Stimulated activated naive CD8-positive, alpha-beta T cell treated with anti-CD3 and anti-CD28 coated beads, Interleukin-15, Interleukin-2, amounts not matched to agents 100 U/mL and 50 U/mL, for 24 hours (primary cell): ENCODE measurements around the gene UVSSA.
A peak's percentile ranks its signal among the peaks of the same experiment; 100 is the strongest.

Experiments used
- ATAC-seq: fragments of 150-1000 bp; cut with Tn5 transposase; one replicate; pipeline ENCODE4 v1.10.0; 2021
- DNase-seq: peaks from one replicate; pipeline ENCODE4 v3.0.0; 2021

The UVSSA gene, protein sequence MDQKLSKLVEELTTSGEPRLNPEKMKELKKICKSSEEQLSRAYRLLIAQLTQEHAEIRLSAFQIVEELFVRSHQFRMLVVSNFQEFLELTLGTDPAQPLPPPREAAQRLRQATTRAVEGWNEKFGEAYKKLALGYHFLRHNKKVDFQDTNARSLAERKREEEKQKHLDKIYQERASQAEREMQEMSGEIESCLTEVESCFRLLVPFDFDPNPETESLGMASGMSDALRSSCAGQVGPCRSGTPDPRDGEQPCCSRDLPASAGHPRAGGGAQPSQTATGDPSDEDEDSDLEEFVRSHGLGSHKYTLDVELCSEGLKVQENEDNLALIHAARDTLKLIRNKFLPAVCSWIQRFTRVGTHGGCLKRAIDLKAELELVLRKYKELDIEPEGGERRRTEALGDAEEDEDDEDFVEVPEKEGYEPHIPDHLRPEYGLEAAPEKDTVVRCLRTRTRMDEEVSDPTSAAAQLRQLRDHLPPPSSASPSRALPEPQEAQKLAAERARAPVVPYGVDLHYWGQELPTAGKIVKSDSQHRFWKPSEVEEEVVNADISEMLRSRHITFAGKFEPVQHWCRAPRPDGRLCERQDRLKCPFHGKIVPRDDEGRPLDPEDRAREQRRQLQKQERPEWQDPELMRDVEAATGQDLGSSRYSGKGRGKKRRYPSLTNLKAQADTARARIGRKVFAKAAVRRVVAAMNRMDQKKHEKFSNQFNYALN

DNA sequence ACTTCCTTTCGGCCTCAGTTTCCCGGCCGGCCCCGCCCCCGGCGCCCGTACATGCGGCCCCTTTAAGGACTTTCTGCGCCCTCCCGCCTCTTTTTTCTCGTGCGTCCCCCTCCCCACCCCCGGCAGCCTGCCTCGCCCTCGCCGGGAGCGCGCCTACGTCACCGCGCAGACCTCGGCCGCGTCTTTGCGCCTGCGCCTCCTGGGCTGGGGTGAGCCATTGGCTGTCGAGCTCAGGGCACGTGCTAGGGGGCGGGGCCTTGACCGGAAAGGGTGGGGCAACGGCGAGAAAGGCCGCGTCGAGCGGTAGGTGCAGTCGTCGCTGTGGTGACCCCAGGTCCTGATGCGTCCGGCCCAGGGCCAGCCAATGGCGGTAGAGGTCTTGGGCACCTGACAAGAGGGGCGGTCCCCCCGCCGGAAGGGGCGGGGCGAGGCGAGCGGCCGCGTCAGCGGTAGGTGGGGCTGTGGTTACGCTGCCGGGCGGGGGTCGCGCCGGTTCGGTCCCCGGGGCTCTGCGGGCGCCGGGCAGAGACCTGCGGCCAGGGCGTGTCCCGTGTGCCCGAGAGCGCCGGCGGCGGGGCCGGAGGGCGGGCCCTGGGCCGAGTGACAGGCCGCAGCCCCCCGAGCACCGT, at the start of gene UVSSA:
Gene UVSSA, plus strand, starts transcription at position 428 of the 629 bp plus-strand sequence. CDS start 884 bp downstream, outside the sequence.
- DNase-seq (peak; percentile 100), ATAC-seq (peak; percentile 98)

DNA sequence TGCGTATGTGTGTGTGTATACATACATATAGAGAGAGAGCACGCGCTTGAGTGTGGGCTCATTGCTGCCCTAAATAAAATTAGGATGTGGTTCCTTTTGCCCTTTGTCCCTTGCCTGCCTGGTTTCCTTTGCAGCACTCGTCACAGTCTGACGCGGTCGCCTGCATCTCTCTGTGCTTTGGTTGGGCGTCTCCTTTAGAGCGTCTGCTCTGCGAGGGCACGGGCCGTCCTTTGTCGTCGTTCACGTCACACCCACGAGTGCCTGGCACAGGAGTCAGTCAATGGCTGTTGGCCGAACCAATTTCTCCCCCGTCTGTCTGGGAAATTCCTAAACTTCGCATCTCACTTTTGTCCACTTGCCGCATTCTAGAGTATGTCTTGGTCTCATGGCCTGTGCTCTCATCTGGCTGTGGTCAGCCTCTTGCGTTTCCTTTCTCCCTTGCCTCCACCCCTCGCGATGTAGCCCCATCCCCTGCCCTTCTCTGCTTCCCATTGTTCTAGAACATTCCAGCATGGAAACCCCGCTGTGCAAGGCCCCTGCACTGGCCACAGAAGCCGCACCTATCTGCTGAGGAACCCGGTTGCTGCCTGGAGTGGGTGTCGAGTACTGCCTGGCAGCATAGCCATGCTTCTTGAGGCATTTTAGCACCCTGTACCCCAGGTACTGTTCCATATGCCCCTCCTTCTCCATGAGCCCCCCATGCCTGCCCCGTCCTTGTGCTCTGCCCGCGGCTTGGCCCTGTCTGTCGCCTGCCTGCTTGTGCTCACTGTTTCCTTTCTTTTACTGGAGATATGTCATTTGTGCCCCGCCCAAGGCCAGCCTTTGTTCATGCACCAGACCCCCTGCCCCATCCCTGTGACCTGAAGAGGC, 49.3 kb upstream of the UVSSA start:
- no peak for DNase-seq
- ATAC-seq = no peak

DNA sequence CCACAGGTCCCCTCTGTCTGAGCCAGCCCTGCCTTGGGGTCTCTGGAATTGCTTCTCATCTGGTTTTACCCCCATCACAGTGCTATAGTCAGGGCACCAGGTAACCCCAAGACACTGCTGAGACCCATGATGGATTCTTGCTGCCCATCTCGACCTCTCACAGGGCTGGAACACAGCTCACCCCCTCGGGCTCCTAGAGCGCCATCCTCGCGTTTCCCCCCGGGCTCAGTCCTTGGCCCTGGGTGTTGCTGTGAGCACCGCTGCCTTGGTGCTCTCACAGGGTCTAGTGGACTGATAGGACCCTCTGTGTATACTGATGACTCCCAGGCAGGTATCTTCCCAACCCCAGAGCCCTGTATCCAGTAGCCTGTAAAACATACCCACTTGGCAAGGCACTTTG, 48.5 kb upstream of the UVSSA start:
- ATAC-seq = no peak

DNA sequence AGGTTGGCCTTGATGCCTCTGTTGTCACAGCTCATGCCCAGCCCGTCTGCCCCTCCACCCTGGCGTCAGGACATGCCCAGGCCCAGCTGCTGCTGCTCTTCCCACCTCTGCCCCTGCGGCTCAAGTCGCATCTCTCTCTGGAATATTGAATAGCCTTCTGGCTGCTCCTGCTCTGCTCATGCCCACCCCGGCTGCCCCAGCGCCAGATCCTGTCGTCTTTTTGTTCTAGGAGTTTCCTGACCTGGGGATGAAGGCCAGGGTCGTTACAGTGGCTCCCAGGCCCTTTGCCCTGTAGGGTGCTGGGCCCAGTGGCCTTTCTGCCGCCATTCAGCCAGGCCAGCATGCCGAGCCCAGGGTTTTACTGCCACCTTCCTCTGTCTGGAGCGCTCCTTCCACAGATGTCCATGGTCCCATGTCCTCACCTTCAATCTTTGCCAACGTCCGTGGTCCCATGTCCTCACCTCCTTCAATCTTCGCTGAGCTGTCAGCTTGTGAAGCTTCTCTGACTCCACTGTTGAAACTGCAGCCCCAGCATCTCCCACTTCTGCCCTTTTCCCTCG, 47.6 kb upstream of the UVSSA start:
- ATAC-seq (no peak), DNase-seq (no peak)

More for the DNA sequence above, 48.5 kb upstream of the UVSSA start:
- no peak for DNase-seq

DNA sequence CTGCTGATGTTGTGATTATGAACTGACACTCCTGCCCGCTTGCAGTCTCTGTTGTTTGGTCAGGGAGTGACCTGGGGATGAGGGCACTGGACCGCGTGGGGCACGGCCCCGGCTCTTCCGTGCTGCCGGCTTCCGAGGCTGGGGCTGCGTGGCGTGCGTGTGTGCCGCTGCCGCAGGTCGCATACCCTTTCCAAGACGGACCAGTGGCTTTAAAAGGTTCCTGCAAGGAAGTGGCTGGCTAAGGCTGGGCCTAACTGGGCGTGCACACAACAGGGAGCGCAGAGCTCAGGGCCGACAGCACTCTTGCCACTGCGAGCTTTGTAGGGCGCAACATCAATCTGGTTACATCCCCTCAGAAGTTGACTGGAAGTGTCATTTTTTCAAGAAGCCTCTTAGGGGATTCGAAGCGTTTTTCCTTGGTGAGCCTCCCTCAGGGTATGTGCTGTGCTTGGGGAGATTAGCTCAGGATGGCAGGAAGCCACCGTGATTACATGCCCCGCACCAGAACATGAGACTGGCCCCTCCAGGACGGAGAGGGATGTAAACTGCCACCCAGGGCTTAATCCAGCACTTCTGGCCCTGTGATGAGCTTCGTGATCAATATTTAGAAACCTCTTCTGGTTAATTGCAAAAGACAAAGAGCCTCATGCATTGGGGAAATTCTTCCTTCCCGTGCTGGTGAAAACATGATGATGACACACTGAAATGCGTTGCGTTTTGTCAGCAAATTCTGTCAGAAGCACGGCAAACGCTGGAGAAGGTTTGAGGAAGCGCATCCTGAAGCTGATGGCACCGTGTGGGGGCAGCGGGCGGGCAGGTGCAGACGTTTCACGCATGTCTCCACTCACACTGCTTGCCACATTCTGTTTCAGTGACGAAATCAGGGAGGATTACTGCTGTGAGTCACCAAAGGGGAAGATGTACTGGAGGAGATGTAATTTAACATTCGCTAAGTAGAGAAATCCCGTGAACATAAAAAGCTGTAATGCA, 46.2 kb upstream of the UVSSA start:
- ATAC-seq = peak; percentile 50
- no peak for DNase-seq

DNA sequence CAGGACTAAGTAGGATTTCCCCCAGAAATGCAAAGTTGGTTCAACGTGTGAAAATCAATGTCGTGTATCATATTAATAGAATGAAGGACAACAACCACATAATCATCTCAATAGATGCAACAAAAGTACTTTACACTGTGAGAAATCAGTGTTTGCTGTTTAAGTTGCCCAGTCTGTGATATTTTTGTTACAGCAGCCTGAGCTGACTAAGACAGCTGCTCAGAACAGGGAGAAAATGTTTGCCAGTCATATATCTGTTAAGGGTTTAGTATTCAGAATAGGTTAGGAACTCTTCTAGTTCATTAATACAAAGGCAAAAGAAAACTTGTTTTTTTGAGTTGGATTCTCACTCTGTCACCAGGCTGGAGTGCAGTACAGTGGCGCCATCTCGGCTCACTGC, 44.8 kb upstream of the UVSSA start:
- ATAC-seq = no peak
- DNase-seq = no peak

DNA sequence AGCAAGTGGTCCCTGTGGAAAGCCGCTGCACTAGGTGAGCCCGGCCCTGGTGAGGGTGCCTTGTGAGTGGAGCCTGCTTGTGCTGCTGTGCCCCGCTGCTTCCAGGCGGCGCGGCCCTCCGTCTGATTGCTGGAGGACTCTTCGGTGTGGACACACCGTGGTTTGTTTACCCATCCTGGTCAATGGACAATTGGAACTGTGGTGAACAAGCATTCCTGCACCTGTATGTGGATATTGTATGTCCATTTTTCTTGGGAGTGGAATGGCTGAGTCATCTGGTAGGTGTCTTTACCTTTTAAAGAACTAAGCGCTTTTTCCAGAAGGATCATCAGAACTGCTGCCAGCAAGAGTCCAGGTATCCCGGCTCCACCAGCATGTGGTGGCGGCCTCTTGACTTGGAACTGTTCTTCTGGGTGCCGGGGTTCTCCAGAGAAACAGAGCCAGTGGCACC, 41.7 kb upstream of the UVSSA start:
- ATAC-seq (no peak), DNase-seq (no peak)

DNA sequence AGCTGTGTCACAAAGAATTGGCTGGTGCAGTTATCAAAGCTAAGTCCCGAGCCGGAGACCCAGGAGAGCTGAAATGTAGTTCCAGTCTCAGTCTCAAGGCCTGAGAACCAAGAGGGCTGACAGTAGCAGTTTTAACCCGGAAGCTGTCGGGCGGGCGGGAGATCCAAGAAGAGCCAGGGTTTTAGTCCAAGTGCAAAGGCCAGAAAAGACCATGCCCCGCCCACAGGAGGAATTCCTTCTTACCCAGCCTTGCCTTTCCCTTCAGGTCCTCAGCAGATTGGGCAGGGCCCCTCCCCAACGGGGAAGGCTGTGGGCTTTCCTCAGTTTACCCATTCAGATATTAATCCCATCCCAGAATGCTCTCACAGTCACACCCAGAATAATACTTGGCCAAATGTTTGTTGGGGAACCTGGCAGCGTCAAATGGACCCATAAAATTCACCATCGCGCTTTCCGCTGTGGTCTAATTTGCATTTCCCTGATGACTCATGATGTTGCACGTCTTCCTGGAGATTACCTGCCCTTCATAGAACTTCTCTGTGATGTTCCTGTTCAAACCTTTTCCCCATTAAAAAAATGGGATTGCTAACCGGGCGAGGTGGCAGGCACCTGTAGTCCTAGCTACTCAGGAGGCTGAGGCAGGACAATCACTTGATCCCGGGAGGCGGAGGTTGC, 41.1 kb upstream of the UVSSA start:
- peak; percentile 58 for DNase-seq

DNA sequence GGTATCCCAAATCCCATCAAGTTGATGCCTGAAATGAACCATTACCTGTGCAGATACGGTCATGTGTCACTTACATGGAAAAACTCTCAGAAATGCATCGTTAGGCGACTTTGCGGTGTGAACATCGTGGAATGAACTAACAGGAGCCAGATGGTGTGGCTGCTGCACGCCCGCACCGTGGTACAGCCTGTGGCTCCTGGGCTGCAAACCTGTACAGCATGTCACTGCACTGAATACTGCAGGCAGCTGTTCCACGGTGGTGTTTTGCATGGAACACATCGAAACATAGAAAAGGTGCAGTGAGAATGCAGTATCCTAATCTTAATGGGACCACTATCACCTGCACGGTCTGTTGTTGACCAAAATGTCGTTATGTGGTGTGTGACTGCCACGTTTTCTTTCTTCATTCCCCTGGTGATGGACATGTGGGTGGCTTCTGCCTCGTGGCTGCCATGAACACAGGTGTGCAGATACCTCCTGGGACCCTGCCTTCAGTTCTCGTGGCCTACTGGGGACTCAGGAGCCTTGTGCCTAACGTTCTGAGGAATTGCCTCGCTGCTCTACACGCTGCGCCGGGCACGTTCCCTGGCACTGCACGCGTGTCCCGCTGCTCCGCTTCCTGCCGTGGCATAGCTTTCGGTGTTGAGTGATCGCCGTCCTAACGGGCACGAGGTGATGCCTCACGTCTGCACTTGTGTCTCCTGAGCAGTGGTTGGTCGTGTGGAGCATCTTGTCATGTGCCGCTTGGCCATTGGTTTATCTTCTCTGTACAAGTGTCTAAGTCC, 38.9 kb upstream of the UVSSA start:
- ATAC-seq (no peak), DNase-seq (no peak)

More for the DNA sequence above, 41.1 kb upstream of the UVSSA start:
- ATAC-seq = peak; percentile 56

DNA sequence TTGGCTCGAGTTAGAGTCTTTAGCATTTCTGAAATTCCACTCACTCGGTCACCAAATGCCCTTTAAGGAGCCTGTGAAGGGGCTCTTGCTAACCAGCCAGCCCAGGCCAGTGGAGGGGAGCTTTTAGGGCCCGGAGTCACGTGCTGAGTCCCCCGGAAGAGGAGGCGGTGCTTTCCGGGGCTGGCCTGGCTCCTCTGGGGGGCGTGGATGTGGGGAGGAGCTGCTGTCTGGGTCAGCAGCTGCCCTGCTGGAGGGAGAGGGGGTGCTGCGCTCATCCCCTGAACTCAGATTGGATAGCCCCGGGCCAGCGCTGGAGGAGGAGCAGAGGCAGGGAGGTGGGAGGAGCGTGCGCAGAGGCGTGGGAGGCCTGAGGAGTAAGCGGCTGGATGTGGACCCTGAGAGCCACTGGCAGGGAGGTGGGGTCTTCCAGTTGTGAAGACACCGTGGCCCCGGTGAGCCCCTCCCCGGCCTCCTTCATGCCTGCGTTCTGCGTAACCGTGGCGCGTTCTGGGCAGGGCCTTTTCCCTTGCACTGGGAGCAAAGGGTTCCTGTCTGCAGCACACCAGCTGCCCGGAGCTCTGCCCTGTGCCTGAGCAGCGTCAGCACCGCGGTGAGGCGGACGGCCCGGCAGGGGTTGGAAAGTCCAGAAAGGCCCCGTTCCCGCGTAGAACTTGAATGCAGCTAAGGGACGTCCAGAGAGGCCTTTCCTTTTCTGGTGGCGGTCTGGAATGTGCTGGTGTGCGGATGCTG, 37.6 kb upstream of the UVSSA start:
- peak; percentile 76 for DNase-seq

DNA sequence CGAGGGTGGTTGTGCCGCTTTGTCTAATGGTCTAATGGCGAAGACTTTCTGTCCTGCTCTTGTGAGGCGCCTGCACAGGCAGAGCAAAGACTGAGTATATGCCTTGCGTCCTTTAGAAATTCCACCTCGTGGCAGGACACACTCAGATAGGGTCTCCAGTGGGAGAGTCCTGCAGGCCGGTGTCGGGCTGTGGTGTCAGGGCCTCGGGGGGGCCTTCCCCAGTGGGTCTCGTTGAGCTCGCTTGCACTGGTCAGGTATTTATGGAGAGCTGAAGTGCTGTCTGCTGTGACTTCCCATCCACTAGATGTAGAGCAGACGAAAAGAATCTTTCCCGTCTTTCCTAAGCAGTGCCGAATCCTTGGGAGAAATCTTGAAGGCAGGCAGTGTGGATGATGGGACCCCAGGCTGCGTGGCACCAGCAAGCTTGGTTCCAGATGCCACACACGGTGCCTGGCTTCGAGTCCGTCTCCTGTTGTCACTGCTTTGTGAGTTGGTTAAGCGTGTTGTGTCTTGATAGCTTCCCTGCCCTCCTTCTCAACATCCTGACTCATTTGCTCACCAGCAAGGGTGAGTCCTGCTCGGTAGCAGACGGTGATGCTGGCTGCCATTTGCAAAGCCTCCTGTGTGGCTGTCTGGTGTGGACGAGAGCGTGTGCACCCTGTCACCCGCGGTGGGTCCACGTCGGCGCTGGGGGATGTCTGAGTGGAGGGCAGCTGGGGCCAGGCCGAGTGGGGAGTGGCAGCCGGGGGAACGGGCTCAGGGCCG, 36.8 kb upstream of the UVSSA start:
- no peak for DNase-seq
- ATAC-seq = no peak

More for the DNA sequence above, 37.6 kb upstream of the UVSSA start:
- ATAC-seq = peak; percentile 80

DNA sequence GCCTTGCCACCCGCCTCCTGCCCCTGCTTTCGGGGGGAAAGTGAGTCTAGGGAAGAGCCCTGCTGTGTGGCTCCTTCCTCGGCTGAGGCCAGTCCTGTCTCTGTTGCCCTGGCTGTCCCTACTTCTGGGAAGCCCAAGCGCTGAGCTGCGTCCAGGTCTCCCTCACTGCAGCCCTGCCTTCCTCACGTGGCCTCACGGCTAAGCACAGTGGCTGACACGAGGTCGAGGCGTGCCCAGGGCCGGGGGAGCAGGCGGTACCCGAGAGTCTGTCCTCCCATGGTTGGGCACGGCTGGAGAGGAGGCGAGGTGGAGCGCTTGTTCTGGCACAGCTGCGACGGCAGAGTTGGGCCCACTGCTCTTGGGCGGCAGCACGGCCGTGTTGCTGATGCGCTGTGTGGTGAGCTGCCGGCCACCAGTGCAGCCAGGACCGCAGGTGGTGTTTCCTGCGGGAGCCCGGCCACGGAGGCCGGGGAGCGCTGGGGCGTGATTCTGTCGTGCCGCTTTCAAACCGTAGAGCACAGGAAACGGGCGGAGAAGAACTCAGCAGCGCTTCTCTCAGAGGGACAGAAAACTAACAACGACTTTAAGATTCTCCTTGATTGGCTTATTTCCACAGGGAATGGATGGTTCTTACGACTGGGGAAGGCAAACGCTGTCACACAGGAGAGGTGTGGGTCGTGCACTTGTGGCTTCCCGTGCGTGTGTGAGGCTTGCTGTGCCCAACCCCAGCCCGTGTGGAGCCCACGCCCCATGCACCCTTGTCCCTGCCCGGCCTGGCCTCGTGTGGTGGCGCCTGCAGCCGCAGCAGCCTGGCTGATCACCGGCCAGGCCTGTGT, 36.0 kb upstream of the UVSSA start:
- DNase-seq = no peak
- no peak for ATAC-seq

DNA sequence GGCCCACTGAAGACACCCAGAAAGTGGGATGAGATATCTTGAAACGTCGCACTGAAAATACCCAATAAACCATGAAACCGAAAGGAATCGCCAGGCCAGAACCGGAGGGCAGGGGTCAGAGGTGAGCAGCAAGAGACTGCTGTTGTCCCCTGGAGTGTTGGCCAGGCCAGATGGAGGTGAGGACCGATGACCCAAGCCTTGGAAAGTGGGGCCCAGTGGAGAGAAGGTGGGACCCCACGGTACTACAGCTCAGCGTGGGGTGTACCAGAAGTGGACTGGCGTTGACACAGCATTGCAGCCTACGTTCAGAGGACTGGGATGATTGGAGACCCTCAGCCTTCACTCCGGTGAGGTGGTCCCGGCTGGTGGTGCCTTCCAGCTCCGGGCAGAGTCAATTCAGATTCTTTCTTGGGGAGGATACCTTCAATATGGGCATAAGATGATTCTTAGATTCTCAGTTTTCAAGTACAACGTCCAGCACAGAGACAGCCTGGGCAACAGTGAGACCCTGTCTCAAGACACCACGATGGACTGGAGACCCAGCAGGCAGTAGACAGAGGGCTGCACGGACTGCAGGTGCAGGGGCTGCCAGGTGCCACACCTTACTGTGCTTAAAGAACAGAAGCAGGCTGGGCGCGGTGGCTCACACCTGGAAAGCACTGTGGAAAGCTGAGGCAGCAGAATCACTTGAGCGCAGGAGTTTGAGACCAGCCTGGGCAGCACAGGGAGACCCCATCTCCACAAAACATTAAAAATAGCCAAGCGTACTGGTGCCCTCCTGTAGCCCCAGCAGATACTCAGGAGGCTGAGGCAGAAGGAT, 34.0 kb upstream of the UVSSA start:
- ATAC-seq (no peak), DNase-seq (no peak)

DNA sequence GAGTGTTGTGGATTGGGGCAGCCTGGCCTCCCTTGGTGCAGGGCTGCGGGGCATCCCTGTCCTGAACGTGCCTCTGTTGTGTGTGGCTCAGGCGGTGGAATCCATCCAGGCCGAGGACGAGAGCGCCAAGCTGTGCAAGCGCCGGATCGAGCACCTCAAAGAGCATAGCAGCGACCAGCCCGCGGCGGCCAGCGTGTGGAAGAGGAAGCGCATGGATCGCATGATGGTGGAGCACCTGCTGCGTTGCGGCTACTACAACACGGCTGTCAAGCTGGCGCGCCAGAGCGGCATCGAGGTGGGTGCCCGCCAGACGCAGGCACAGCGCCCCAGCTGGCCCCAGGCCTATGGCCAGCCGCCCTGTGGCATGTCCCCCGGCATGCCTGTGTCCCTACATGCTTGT, 31.7 kb upstream of the UVSSA start:
- ATAC-seq (no peak), DNase-seq (no peak)

DNA sequence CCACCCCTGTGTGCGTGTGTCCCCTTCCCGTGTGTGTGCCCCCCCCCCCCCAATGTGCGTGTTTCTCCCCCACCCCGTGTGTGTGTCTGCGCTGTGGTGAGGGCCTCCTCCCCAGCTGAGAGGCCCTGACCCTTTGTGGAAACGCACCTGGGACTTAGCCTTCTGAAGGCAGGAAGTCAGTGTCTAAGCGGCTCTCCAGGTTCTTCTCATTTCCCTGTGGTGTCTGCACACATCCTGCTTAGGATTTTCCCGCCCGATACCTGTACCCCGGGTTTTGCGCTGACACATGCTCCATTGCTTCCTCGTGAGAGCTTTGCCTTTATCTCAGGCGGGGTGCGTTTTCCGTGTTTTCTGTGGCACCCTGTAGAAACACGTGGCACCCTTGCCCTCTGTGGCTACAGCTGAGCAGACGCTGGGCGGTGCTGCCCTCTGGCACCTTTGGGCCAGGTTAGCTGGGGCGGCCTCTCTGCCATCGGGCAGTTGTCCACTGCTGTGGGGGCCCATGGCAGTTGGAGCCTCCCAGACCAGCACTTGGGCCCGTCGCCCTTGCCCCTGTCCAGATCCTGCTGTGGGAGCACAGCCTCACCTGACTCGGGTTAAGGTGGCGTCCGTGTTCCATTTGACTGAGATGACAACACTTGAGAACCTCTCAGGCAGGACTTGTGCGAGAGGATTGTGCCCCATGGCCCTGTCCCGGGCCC, 31.0 kb upstream of the UVSSA start:
- DNase-seq = no peak
- ATAC-seq = no peak
